Measurements from ENCODE around the gene CLIP4. TPM values are rescaled to one million over a fixed set of nuclear protein-coding genes. Genes with fewer than 3 reads are reported as not detected.
"Not testable (repeated sequence)": the region's sequence is repeated elsewhere in the genome, so short reads cannot be mapped to it uniquely, and the experiment has no call there.

Gene CLIP4
- total RNA-seq, 1 donor: 73.5 TPM

- TF ChIP-seq CTCF (IDR thresholded peaks at IDR 0.05; ENCODE audit: insufficient read depth, low read length): no peak
- no peak overlapping the region for H3K4me3 ChIP-seq (ENCODE audit: low read depth, low read length)
- no peak for DNase-seq (ENCODE audit: low read depth)
Observed at GRCh38 chr2:29079887-29080286, 35.3 kb upstream of the CLIP4 start.

- TF ChIP-seq CTCF (IDR thresholded peaks at IDR 0.05; ENCODE audit: insufficient read depth, low read length): no peak
- peak; percentile 11 for DNase-seq (ENCODE audit: low read depth)
- no peak overlapping the region for H3K4me3 ChIP-seq (ENCODE audit: low read depth, low read length)
Observed at GRCh38 chr2:29080886-29081743, 34.1 kb upstream of the CLIP4 start.

GRCh38 chr2:29082804-29083495 is 32.3 kb upstream of the CLIP4 start:
- no peak overlapping the region for H3K4me3 ChIP-seq (ENCODE audit: low read depth, low read length)
- no peak for DNase-seq (ENCODE audit: low read depth)
- no peak for TF ChIP-seq CTCF (IDR thresholded peaks at IDR 0.05; ENCODE audit: insufficient read depth, low read length)

- TF ChIP-seq CTCF (IDR thresholded peaks at IDR 0.05; ENCODE audit: insufficient read depth, low read length): no peak
- no peak for DNase-seq (ENCODE audit: low read depth)
- H3K4me3 ChIP-seq (ENCODE audit: low read depth, low read length): no peak overlapping the region
Observed at GRCh38 chr2:29084554-29084953, 30.7 kb upstream of the CLIP4 start.

GRCh38 chr2:29090311-29090710 is 24.9 kb upstream of the CLIP4 start:
- not testable (repeated sequence) for H3K4me3 ChIP-seq (ENCODE audit: low read depth, low read length); DNase-seq (ENCODE audit: low read depth)

- DNase-seq (ENCODE audit: low read depth): no peak
- TF ChIP-seq CTCF (IDR thresholded peaks at IDR 0.05; ENCODE audit: insufficient read depth, low read length): no peak
- no peak overlapping the region for H3K4me3 ChIP-seq (ENCODE audit: low read depth, low read length)
Observed at GRCh38 chr2:29096969-29097368, 18.2 kb upstream of the CLIP4 start.

GRCh38 chr2:29097569-29097968 is 17.6 kb upstream of the CLIP4 start:
- no peak for TF ChIP-seq CTCF (IDR thresholded peaks at IDR 0.05; ENCODE audit: insufficient read depth, low read length)
- no peak for DNase-seq (ENCODE audit: low read depth)
- no peak overlapping the region for H3K4me3 ChIP-seq (ENCODE audit: low read depth, low read length)

All from fibroblast of the aortic adventitia (primary cell).